Gastroesophageal sphincter (tissue), 3 donors: ENCODE data around the gene FAM89A.
"Not testable (repeated sequence)": the region's sequence is repeated elsewhere in the genome, so short reads cannot be mapped to it uniquely, and the experiment has no call there.

ENCODE experiments used
- EP300 ChIP-seq: sonication (generic); formaldehyde crosslinking; IDR thresholded peaks from one replicate; pipeline ENCODE4 v1.6.1; 2017; ENCODE audit warnings: antibody characterized with exemption, mild to moderate bottlenecking
- POLR2A ChIP-seq, 2 donors: fragments of 450-650 bp; IDR thresholded peaks; one replicate each; pipeline ENCODE4 v1.6.1; 2017; ENCODE audit warnings: antibody characterized with exemption in 2 of 2, mild to moderate bottlenecking in 2 of 2, moderate library complexity in 1 of 2
- POLR2AphosphoS5 ChIP-seq: sonication (generic); formaldehyde crosslinking; IDR thresholded peaks from one replicate; pipeline ENCODE4 v1.6.1; 2017; ENCODE audit warnings: antibody characterized with exemption
- TF ChIP-seq, protein P1 (sequence below), 4 experiments: fragments of 200-600 bp in 2 of 4; fragments of 450-650 bp in 2 of 4; sonication (generic) in 1 of 4; IDR thresholded peaks; one replicate each; pipeline ENCODE4 v1.5.1; 2017 to 2019; ENCODE audit warnings: antibody characterized with exemption in 4 of 4, mild to moderate bottlenecking in 2 of 4, moderate library complexity in 2 of 4

DNA sequence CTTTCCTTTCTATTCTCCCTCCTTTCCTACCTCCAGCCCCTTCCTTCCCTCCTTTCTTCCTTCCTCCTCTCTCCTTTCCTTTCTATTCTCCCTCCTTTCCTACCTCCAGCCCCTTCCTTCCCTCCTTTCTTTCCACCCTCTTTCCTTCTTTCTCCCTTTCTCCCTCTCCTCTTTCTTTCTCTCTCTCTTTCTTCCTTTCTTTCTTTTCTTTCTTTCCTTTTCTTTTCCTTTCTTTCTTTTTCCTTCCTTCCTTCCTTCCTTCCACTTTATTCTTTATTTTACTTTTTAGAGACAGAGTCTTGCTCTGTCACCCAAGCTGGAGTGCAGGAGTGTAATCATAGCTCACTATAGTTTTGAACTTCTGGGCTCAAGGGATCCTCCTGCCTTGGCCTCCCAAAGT is 7.5 kb upstream of the FAM89A start:
- TF ChIP-seq, protein P1, sequence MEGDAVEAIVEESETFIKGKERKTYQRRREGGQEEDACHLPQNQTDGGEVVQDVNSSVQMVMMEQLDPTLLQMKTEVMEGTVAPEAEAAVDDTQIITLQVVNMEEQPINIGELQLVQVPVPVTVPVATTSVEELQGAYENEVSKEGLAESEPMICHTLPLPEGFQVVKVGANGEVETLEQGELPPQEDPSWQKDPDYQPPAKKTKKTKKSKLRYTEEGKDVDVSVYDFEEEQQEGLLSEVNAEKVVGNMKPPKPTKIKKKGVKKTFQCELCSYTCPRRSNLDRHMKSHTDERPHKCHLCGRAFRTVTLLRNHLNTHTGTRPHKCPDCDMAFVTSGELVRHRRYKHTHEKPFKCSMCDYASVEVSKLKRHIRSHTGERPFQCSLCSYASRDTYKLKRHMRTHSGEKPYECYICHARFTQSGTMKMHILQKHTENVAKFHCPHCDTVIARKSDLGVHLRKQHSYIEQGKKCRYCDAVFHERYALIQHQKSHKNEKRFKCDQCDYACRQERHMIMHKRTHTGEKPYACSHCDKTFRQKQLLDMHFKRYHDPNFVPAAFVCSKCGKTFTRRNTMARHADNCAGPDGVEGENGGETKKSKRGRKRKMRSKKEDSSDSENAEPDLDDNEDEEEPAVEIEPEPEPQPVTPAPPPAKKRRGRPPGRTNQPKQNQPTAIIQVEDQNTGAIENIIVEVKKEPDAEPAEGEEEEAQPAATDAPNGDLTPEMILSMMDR (IDR thresholded peaks at IDR 0.05) = not testable (repeated sequence)
- not testable (repeated sequence) for TF ChIP-seq POLR2A (IDR thresholded peaks at IDR 0.05); EP300; POLR2AphosphoS5
